Immature natural killer cell (primary cell): ENCODE results near the gene EPS8L1. TPM values are rescaled to one million over a fixed set of nuclear protein-coding genes. Genes with fewer than 3 reads are reported as not detected.
A peak's percentile ranks its signal among the peaks of the same experiment; 100 is the strongest.
"Not testable (repeated sequence)": the region's sequence is repeated elsewhere in the genome, so short reads cannot be mapped to it uniquely, and the experiment has no call there.

Experiments
- DNase-seq, 3 donors: peaks; one replicate each; pipeline ENCODE4 v3.0.0; 2022; ENCODE audit warnings: mixed read lengths in 1 of 3
- H3K27ac Mint-ChIP-seq, 6 donors: one replicate each; pipeline ENCODE4 v1.8.0; 2020; ENCODE audit warnings: mixed read lengths in 6 of 6, mild to moderate bottlenecking in 5 of 6, inconsistent platforms in 4 of 6, moderate library complexity in 3 of 6
- H3K27me3 Mint-ChIP-seq, 3 donors: one replicate each; pipeline ENCODE4 v1.8.0; 2020 to 2021; ENCODE audit warnings: low read depth in 3 of 3, mild to moderate bottlenecking in 3 of 3, mixed read lengths in 3 of 3, moderate library complexity in 3 of 3, inconsistent platforms in 1 of 3
- H3K36me3 Mint-ChIP-seq, 3 donors: one replicate each; pipeline ENCODE4 v1.8.0; 2020; ENCODE audit warnings: mixed read lengths in 3 of 3, inconsistent platforms in 2 of 3, mild to moderate bottlenecking in 2 of 3
- H3K4me1 Mint-ChIP-seq, 2 donors: one replicate each; pipeline ENCODE4 v1.8.0; 2020; ENCODE audit warnings: inconsistent platforms in 2 of 2, mild to moderate bottlenecking in 2 of 2, mixed read lengths in 2 of 2, moderate library complexity in 1 of 2
- H3K4me3 Mint-ChIP-seq, 5 donors: one replicate each; pipeline ENCODE4 v1.8.0; 2020; ENCODE audit warnings: mild to moderate bottlenecking in 5 of 5, mixed read lengths in 5 of 5, inconsistent platforms in 3 of 5, moderate library complexity in 3 of 5
- H3K9me3 Mint-ChIP-seq, 6 donors: one replicate each; pipeline ENCODE4 v1.8.0; 2020; ENCODE audit warnings: mild to moderate bottlenecking in 6 of 6, mixed read lengths in 6 of 6, inconsistent platforms in 4 of 6, moderate library complexity in 3 of 6
- polyA plus RNA-seq, 3 donors: library from polyadenylated mRNA; unstranded; fragments of 300-500 nt; fragmentation: Illumina TruSeq; gene quantifications; one replicate each; pipeline ENCODE4 v1.2.3, GENCODE V29; 2021

Gene EPS8L1
- 1 to 10 TPM; 4.5 to 7.3 (median 6.4) TPM for polyA plus RNA-seq

GRCh38 chr19:55075371-55075998, at the start of gene EPS8L1:
Gene EPS8L1 (plus strand): TSS chr19:55075869. CDS start chr19:55076445, 576 bp downstream.
- Mint-ChIP-seq H3K27me3 (peaks cover 8 to 18% (median 17%) of the 10 kb centered on the region in 3 donors), H3K36me3 (no peaks in the 10 kb centered on the region), H3K4me3 (no peak within 1 kb of the TSS), H3K9me3 (peaks cover 0 to 5% (median 0%) of the 10 kb centered on the region in 6 donors), H3K27ac (no peak within 1 kb of the TSS), H3K4me1 (peaks cover 14% of the 10 kb centered on the region in 2 donors)
- DNase-seq = no peak

- not testable (repeated sequence) for H3K9me3 Mint-ChIP-seq, H3K4me3 Mint-ChIP-seq, DNase-seq, H3K27ac Mint-ChIP-seq
- Mint-ChIP-seq H3K36me3 (peaks cover 0 to 21% (median 10%) of the 10 kb centered on the region in 3 donors), H3K4me1 (peaks cover 30 to 41% of the 10 kb centered on the region in 2 donors), H3K27me3 (peaks cover 1 to 15% (median 5%) of the 10 kb centered on the region in 3 donors)
These were observed 48.6 kb upstream of the EPS8L1 start for GRCh38 chr19:55027140-55027471.

- no peak for DNase-seq
- H3K27ac Mint-ChIP-seq = peak overlapping the region; percentile 20 to 62 (median 60)
- peaks cover 0 to 15% (median 10%) of the 10 kb centered on the region in 3 donors for H3K36me3 Mint-ChIP-seq
- peaks cover 0 to 5% (median 2%) of the 10 kb centered on the region in 6 donors for H3K9me3 Mint-ChIP-seq
- no peak overlapping the region for H3K4me3 Mint-ChIP-seq
- peaks cover 1 to 9% (median 5%) of the 10 kb centered on the region in 3 donors for H3K27me3 Mint-ChIP-seq
- H3K4me1 Mint-ChIP-seq = peaks cover 30 to 39% of the 10 kb centered on the region in 2 donors
These were observed 48.0 kb upstream of the EPS8L1 start for GRCh38 chr19:55027472-55028337.

GRCh38 chr19:55028757-55029156, 46.9 kb upstream of the EPS8L1 start:
- H3K9me3 Mint-ChIP-seq = peaks cover 0 to 5% (median 2%) of the 10 kb centered on the region in 6 donors

GRCh38 chr19:55031178-55031577, 44.5 kb upstream of the EPS8L1 start:
- Mint-ChIP-seq H3K4me3 (no peak overlapping the region), H3K27me3 (peaks cover 0 to 4% (median 2%) of the 10 kb centered on the region in 3 donors), H3K36me3 (peaks cover 0 to 2% (median 2%) of the 10 kb centered on the region in 3 donors), H3K9me3 (peaks cover 0 to 5% (median 0%) of the 10 kb centered on the region in 6 donors), H3K4me1 (peaks cover 30 to 33% of the 10 kb centered on the region in 2 donors), H3K27ac (no peak overlapping the region)
- DNase-seq = no peak

More at GRCh38 chr19:55028757-55029156, 46.9 kb upstream of the EPS8L1 start:
- peaks cover 1 to 9% (median 5%) of the 10 kb centered on the region in 3 donors for H3K27me3 Mint-ChIP-seq
- DNase-seq = no peak
- H3K27ac Mint-ChIP-seq = peak overlapping the region in 4 of 6 donors; percentile 14 to 73 (median 51)
- H3K4me1 Mint-ChIP-seq = peaks cover 33 to 39% of the 10 kb centered on the region in 2 donors
- H3K4me3 Mint-ChIP-seq = no peak overlapping the region
- H3K36me3 Mint-ChIP-seq = peaks cover 0 to 10% (median 5%) of the 10 kb centered on the region in 3 donors

GRCh38 chr19:55032170-55032800, 43.4 kb upstream of the EPS8L1 start:
- H3K4me3 Mint-ChIP-seq = no peak overlapping the region
- peaks cover 0 to 6% (median 2%) of the 10 kb centered on the region in 3 donors for H3K27me3 Mint-ChIP-seq
- H3K27ac Mint-ChIP-seq = no peak overlapping the region
- H3K9me3 Mint-ChIP-seq = peaks cover 0 to 5% (median 0%) of the 10 kb centered on the region in 6 donors
- DNase-seq = no peak
- no peaks in the 10 kb centered on the region for H3K36me3 Mint-ChIP-seq
- peaks cover 29 to 30% of the 10 kb centered on the region in 2 donors for H3K4me1 Mint-ChIP-seq

GRCh38 chr19:55032976-55033643, 42.6 kb upstream of the EPS8L1 start:
- not testable (repeated sequence) for H3K4me3 Mint-ChIP-seq, H3K27ac Mint-ChIP-seq, H3K36me3 Mint-ChIP-seq, H3K9me3 Mint-ChIP-seq, DNase-seq, H3K27me3 Mint-ChIP-seq
- peaks cover 22 to 24% of the 10 kb centered on the region in 2 donors for H3K4me1 Mint-ChIP-seq

GRCh38 chr19:55034751-55035150, 40.9 kb upstream of the EPS8L1 start:
- Mint-ChIP-seq H3K9me3 (no peaks in the 10 kb centered on the region), H3K4me3 (no peak overlapping the region), H3K36me3 (peaks cover 0 to under 1% (median 0%) of the 10 kb centered on the region in 3 donors), H3K4me1 (peaks cover 12 to 16% of the 10 kb centered on the region in 2 donors), H3K27ac (peak overlapping the region in 1 of 6 donors; percentile 1), H3K27me3 (peaks cover 0 to 8% (median 0%) of the 10 kb centered on the region in 3 donors)
- no peak for DNase-seq

- H3K27me3 Mint-ChIP-seq = peaks cover 0 to 8% (median 2%) of the 10 kb centered on the region in 3 donors
- H3K36me3 Mint-ChIP-seq = peaks cover 0 to 2% (median 0%) of the 10 kb centered on the region in 3 donors
- peaks cover 17 to 27% of the 10 kb centered on the region in 2 donors for H3K4me1 Mint-ChIP-seq
- H3K27ac Mint-ChIP-seq = peak overlapping the region in 1 of 6 donors; percentile 44
- no peak for DNase-seq
- no peak overlapping the region for H3K4me3 Mint-ChIP-seq
- H3K9me3 Mint-ChIP-seq = no peaks in the 10 kb centered on the region
These were observed 39.6 kb upstream of the EPS8L1 start for GRCh38 chr19:55036058-55036457.

GRCh38 chr19:55037603-55038002, 38.1 kb upstream of the EPS8L1 start:
- H3K9me3 Mint-ChIP-seq, H3K27ac Mint-ChIP-seq, H3K36me3 Mint-ChIP-seq, H3K27me3 Mint-ChIP-seq, DNase-seq, H3K4me3 Mint-ChIP-seq: not testable (repeated sequence)
- H3K4me1 Mint-ChIP-seq = peaks cover 32 to 39% of the 10 kb centered on the region in 2 donors

- peak overlapping the region in 1 of 5 donors; percentile 4 for H3K4me3 Mint-ChIP-seq
- H3K36me3 Mint-ChIP-seq, H3K27me3 Mint-ChIP-seq, H3K27ac Mint-ChIP-seq, DNase-seq, H3K9me3 Mint-ChIP-seq: not testable (repeated sequence)
- H3K4me1 Mint-ChIP-seq = peaks cover 30 to 34% of the 10 kb centered on the region in 2 donors
These were observed 35.0 kb upstream of the EPS8L1 start for GRCh38 chr19:55040654-55041053.

- Mint-ChIP-seq H3K27me3 (peaks cover 0 to 4% (median 2%) of the 10 kb centered on the region in 3 donors), H3K27ac (peak overlapping the region; percentile 19 to 86 (median 74)), H3K4me1 (peaks cover 28 to 34% of the 10 kb centered on the region in 2 donors), H3K9me3 (no peaks in the 10 kb centered on the region), H3K36me3 (peaks cover 0 to 5% (median 2%) of the 10 kb centered on the region in 3 donors), H3K4me3 (peak overlapping the region; percentile 60 to 86 (median 82))
- no peak for DNase-seq
These were observed 34.4 kb upstream of the EPS8L1 start for GRCh38 chr19:55041244-55041626.
